A673 (cell line): ENCODE results near the gene BRME1. TPM values are rescaled to one million over a fixed set of nuclear protein-coding genes. Genes with fewer than 3 reads are reported as not detected.

Experiments
- BruUV-seq: library from RNA; stranded (reverse); fragments of 400-500 nt; replicated peaks from 2 replicates; lab custom pipeline; 2021; lab: Mats Ljungman, UMichigan
- CTCF ChIA-PET: fragments of 300-600 bp; sonication (Branson Sonifier 250); formaldehyde crosslinking; loops from one replicate; lab custom pipeline; 2022; ENCODE audit warnings: antibody characterized with exemption; lab: Charles Lee
- POLR2A ChIA-PET: fragments of 300-600 bp; sonication (Branson Sonifier 250); formaldehyde crosslinking; loops from one replicate; lab custom pipeline; 2022; ENCODE audit warnings: antibody characterized with exemption; ENCODE audit not compliant: low non-redundant PET; lab: Charles Lee
- DNase-seq: peaks from one replicate; pipeline ENCODE4 v3.0.0-alpha.2; 2015; ENCODE audit warnings: low spot score
- H3K27ac ChIP-seq: fragments of 200-600 bp; sonication (generic); 2 replicates; pipeline ENCODE4 v1.5.1; 2016; ENCODE audit warnings: mixed run types, low read depth, mild to moderate bottlenecking, mixed read lengths, antibody characterized with exemption, low read length; ENCODE audit not compliant: poor library complexity, severe bottlenecking
- H3K27me3 ChIP-seq: fragments of 200-600 bp; sonication (generic); replicated peaks from 2 replicates; pipeline ENCODE4 v1.6.1; 2017; ENCODE audit warnings: mixed run types, low read depth, mild to moderate bottlenecking, mixed read lengths, antibody characterized with exemption, low read length; ENCODE audit not compliant: insufficient read depth, poor library complexity
- H3K36me3 ChIP-seq: fragments of 200-600 bp; sonication (generic); 2 replicates; pipeline ENCODE4 v1.6.1; 2016; ENCODE audit warnings: mixed run types, mild to moderate bottlenecking, mixed read lengths, antibody characterized with exemption, low read length; ENCODE audit not compliant: insufficient read depth, poor library complexity, severe bottlenecking
- H3K4me1 ChIP-seq: fragments of 200-600 bp; sonication (generic); 2 replicates; pipeline ENCODE4 v1.6.1; 2017; ENCODE audit warnings: mixed run types, mild to moderate bottlenecking, mixed read lengths, antibody characterized with exemption, low read length; ENCODE audit not compliant: insufficient read depth, poor library complexity, severe bottlenecking
- H3K4me3 ChIP-seq: fragments of 200-600 bp; sonication (generic); 2 replicates; pipeline ENCODE4 v1.5.1; 2016; ENCODE audit warnings: low read depth, mixed run types, mild to moderate bottlenecking, mixed read lengths, low read length; ENCODE audit not compliant: poor library complexity, severe bottlenecking
- H3K9me3 ChIP-seq: fragments of 200-600 bp; sonication (generic); 2 replicates; pipeline ENCODE4 v1.6.1; 2016; ENCODE audit warnings: mixed run types, low read depth, mild to moderate bottlenecking, mixed read lengths, antibody characterized with exemption, low read length; ENCODE audit not compliant: poor library complexity, severe bottlenecking
- CTCF ChIP-seq: fragments of 300-800, 200-600 bp; sonication (generic); conservative IDR thresholded peaks from 2 replicates; pipeline ENCODE4 v1.5.1; 2017; ENCODE audit warnings: low read depth, mild to moderate bottlenecking, antibody characterized with exemption, low read length, moderate library complexity, mixed read lengths
- EZH2 ChIP-seq: fragments of 200-600 bp; sonication (generic); IDR thresholded peaks from 2 replicates; pipeline ENCODE4 v1.6.1; 2017; ENCODE audit warnings: borderline replicate concordance, low read depth, mild to moderate bottlenecking, mixed read lengths, antibody characterized with exemption, low read length; ENCODE audit not compliant: poor library complexity, severe bottlenecking
- intact Hi-C: fragments of 100-400 bp; cut with micrococcal nuclease; formaldehyde crosslinking; loops from one replicate; pipeline ENCODE4 v1.10.0; 2022; ENCODE audit not compliant: unreplicated experiment
- total RNA-seq: library from RNA; stranded (reverse); gene quantifications from 2 replicates; pipeline ENCODE4 v1.2.3, GENCODE V29; 2021

The BRME1 gene
- total RNA-seq, 1 experiment from 2014 or later = 4.0 TPM

GRCh38 chr19:13929340-13929739 is 23.4 kb upstream of the BRME1 start:
- H3K27me3 ChIP-seq = no peaks in the 10 kb centered on the region
- DNase-seq = no peak
- no TSS peak for BruUV-seq
- intact Hi-C loops = no loop called here
- H3K27ac ChIP-seq = no peak overlapping the region
- ChIA-PET POLR2A (no interaction called here), CTCF (no interaction called here)
- no peak for TF ChIP-seq EZH2
- TF ChIP-seq CTCF = no peak
- H3K9me3 ChIP-seq = no peaks in the 10 kb centered on the region
- H3K4me1 ChIP-seq = no peaks in the 10 kb centered on the region
- H3K36me3 ChIP-seq = peaks cover 8% of the 10 kb centered on the region
- H3K4me3 ChIP-seq = no peak overlapping the region

- H3K27me3 ChIP-seq = no peaks in the 10 kb centered on the region
- H3K9me3 ChIP-seq = no peaks in the 10 kb centered on the region
- H3K27ac ChIP-seq = no peak overlapping the region
- POLR2A ChIA-PET = no interaction called here
- peaks cover 11% of the 10 kb centered on the region for H3K36me3 ChIP-seq
- no peak for DNase-seq
- BruUV-seq = no TSS peak
- CTCF ChIA-PET = no interaction called here
- TF ChIP-seq EZH2 (no peak), CTCF (no peak)
- H3K4me1 ChIP-seq = no peaks in the 10 kb centered on the region
- intact Hi-C loops = no loop called here
- no peak overlapping the region for H3K4me3 ChIP-seq
Observed at GRCh38 chr19:13926715-13927114, 20.8 kb upstream of the BRME1 start.

- ChIA-PET CTCF (no interaction called here), POLR2A (no interaction called here)
- TF ChIP-seq EZH2 = no peak
- no peak for TF ChIP-seq CTCF
- BruUV-seq = no TSS peak
- Histone ChIP-seq H3K27ac (no peak overlapping the region), H3K27me3 (no peaks in the 10 kb centered on the region), H3K9me3 (peaks cover under 1% of the 10 kb centered on the region), H3K4me3 (no peak overlapping the region), H3K4me1 (no peaks in the 10 kb centered on the region), H3K36me3 (peaks cover 18% of the 10 kb centered on the region)
- DNase-seq = no peak
- intact Hi-C loops = no loop called here
Observed at GRCh38 chr19:13926010-13926409, 20.1 kb upstream of the BRME1 start.
